DOHH2 (cell line): ENCODE results near the gene YLPM1.

Experiments used
- CTCF ChIP-seq: fragments of 200-600 bp; sonication (generic); IDR thresholded peaks from one replicate; pipeline ENCODE4 v1.5.1; 2014; ENCODE audit warnings: antibody characterized with exemption, mild to moderate bottlenecking, low read depth, low read length; ENCODE audit not compliant: poor library complexity, severe bottlenecking
- EZH2phosphoT487 ChIP-seq: fragments of 200-600 bp; sonication (generic); IDR thresholded peaks from 2 replicates; pipeline ENCODE4 v1.6.1; 2017; ENCODE audit warnings: borderline replicate concordance, mild to moderate bottlenecking, antibody characterized with exemption, low read length, moderate library complexity, mixed read lengths

DNA sequence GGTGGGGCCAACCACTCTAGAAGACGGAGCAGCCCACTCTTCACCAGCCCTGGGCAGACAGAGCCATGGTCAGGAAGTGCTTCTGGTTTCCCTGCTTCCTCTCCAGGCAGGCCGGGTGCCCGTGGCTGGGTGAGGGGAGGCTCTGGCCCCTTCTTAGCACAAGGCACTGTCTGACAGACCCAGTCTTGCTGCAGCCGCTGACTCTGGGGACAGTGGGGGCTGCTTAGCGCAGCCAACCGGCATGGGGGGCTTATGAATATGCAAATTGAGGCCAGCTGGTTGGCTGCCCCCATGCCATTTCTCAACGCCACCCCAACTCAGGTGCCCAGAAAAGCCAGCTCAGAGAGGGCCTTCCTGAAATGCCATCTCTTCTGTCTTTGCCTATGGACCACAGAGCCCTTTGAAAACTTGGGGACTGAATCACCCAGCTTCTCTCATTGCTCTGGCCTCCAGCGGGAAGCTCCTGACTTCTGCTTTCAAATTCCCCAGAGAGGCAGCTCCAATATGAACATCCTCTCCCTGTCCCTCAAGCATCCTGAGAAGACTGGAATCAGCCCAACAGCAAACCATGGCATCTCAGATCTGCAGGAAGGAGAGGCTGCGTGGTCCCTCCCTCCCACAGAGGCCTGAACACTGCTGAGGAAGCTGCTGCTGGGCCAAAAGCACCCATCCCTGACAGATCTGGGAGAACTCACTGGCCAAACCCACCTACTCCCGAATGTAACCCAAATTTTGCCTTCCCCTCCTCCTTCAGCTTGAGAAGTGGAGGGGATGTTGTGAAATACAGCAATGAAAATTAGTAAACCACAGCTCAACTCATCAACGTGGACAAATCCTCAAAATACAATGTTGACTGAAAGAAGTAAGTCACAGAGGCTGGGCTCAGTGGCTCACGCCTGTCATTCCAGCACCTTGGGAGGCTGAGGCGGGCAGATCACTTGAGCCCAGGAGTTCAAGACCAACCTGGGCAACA, 113.1 kb downstream of the YLPM1 start, which contains the start of gene PROX2:
- TF ChIP-seq CTCF (no peak), EZH2phosphoT487 (no peak)
